ENCODE measurements around the gene ZNF630. TPM values are rescaled to one million over a fixed set of nuclear protein-coding genes. Genes with fewer than 3 reads are reported as not detected.
"Not testable (repeated sequence)": the region's sequence is repeated elsewhere in the genome, so short reads cannot be mapped to it uniquely, and the experiment has no call there.

ZNF630 gene
- polyA plus RNA-seq, 1 experiment: 0.77 TPM

DNA sequence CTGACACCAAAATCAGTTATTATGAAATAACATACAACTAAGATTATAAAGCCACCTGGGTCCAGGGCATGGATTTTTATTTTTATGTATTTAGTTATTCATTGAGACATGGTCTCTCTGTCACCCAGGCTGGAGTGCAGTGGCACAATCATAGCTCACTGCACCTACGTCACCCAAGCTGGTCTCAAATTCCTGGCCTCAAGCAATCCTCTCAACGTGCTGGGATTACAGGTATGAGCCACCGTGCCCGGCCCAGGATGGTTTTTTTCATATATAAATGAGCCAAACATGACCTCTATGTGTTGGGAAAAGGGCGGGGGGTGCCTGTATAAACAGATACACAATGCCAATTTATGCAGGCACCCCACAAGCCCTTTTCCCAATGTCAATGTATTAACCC lies 24.6 kb downstream of the ZNF630 start:
- Histone ChIP-seq H3K9me3 (ENCODE audit: control insufficient read depth, insufficient read depth, low read length) (no peaks in the 10 kb centered on the region), H3K27me3 (ENCODE audit: control insufficient read depth, insufficient read depth, low read length) (no peaks in the 10 kb centered on the region), H3K27ac (ENCODE audit: low read depth, low read length) (no peak overlapping the region), H3K4me3 (ENCODE audit: low read depth, low read length) (no peak overlapping the region)
- POLR2A ChIA-PET: no interaction called here
- no peak for DNase-seq (ENCODE audit: low read depth, low spot score)
- TF ChIP-seq, protein P1, sequence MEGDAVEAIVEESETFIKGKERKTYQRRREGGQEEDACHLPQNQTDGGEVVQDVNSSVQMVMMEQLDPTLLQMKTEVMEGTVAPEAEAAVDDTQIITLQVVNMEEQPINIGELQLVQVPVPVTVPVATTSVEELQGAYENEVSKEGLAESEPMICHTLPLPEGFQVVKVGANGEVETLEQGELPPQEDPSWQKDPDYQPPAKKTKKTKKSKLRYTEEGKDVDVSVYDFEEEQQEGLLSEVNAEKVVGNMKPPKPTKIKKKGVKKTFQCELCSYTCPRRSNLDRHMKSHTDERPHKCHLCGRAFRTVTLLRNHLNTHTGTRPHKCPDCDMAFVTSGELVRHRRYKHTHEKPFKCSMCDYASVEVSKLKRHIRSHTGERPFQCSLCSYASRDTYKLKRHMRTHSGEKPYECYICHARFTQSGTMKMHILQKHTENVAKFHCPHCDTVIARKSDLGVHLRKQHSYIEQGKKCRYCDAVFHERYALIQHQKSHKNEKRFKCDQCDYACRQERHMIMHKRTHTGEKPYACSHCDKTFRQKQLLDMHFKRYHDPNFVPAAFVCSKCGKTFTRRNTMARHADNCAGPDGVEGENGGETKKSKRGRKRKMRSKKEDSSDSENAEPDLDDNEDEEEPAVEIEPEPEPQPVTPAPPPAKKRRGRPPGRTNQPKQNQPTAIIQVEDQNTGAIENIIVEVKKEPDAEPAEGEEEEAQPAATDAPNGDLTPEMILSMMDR (IDR thresholded peaks at IDR 0.05; ENCODE audit: low read depth, low read length): no peak
- CTCF ChIA-PET: no interaction called here

DNA sequence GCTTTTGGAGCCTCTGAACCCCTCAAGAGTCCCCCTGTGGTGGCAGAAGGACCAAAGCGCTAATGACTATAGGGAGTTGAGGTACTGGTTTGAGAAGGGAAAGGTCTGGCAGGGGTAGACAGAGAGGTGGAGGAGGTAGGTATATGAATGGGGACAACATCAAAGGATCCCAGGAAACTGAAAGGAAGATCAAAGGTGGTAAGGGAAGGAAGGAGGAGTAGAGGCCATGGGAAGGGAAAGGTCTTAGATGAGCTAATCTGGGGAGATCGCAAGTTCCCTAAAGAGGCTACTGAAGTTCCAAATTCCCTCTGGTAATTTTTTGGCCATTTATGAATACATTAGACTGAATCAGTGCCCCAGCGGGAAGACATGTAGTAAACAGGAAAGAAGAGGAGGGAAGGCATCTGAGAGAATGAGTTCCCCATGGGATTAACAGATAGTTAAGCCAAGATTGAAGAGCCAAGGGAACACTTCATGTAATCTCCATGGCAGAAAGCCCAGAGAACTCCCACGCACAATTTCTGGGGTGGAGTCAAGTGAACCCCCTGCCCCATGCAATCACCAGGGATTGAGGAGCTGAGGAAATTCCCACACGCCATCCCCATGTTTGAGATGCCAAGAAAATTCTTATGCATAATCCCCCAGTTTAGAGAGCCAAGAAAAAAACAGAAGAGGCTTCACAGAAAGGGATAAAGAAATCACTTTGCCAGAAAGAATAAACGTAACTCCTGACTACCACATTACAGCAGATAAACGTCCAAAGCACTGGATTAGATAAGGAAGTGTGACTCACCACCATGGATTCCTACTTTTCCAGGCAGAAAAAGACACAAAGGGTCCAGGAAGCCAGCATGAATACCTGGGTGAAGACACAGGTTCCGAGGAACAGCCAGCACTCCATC lies 25.8 kb downstream of the ZNF630 start:
- peak overlapping the region; percentile 21 for H3K27ac ChIP-seq (ENCODE audit: low read depth, low read length)
- no peaks in the 10 kb centered on the region for H3K9me3 ChIP-seq (ENCODE audit: control insufficient read depth, insufficient read depth, low read length)
- peak; percentile 6 for DNase-seq (ENCODE audit: low read depth, low spot score)
- CTCF ChIA-PET: no interaction called here
- POLR2A ChIA-PET: no interaction called here
- H3K27me3 ChIP-seq (ENCODE audit: control insufficient read depth, insufficient read depth, low read length): no peaks in the 10 kb centered on the region
- no peak overlapping the region for H3K4me3 ChIP-seq (ENCODE audit: low read depth, low read length)
- TF ChIP-seq, protein P1 (IDR thresholded peaks at IDR 0.05; ENCODE audit: low read depth, low read length): no peak

DNA sequence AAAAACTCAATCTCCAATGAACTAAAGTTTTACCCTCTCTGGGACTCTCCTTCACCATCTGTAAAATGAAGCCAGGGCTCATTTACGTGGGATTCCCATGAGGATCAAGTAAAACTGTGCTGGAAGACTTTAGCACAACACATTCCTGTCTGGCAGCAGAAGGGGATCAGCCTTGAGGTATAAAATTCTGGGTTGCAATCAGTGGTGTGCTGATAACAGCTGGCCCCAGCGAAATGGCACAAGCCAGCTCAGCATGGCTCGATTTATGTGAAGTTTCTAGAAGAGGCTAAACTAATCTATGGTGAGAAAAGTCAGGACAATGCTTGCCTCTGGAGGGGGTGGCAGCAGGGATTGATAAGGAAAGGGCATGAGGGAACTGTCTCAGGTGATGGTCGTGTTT lies 28.4 kb downstream of the ZNF630 start:
- H3K27ac ChIP-seq (ENCODE audit: low read depth, low read length): no peak overlapping the region
- no peak for DNase-seq (ENCODE audit: low read depth, low spot score)
- ChIA-PET CTCF (no interaction called here), POLR2A (no interaction called here)
- no peak overlapping the region for H3K4me3 ChIP-seq (ENCODE audit: low read depth, low read length)
- TF ChIP-seq, protein P1 (IDR thresholded peaks at IDR 0.05; ENCODE audit: low read depth, low read length): no peak
- no peaks in the 10 kb centered on the region for H3K9me3 ChIP-seq (ENCODE audit: control insufficient read depth, insufficient read depth, low read length)
- H3K27me3 ChIP-seq (ENCODE audit: control insufficient read depth, insufficient read depth, low read length): no peaks in the 10 kb centered on the region

DNA sequence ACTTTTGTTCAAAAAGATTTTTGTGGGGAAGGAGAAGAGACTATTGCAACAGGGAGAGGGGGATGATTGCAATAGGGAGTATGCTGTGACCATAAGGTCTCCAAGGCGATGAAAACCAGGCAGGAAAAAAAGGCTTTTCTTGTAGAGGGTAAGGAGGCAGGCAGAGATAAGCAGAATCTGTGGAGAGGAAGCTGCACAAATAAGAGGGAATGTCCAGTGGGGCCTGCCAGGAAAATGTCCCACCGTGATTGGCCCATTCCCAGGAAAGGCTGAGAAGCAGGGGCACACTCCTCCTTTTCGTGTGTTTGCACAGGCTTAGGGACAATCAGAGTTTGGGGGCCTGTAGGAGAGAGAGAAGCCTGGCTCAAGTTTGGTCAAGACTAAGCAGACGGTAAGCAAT lies 35.5 kb downstream of the ZNF630 start:
- POLR2A ChIA-PET: no interaction called here
- TF ChIP-seq, protein P1 (IDR thresholded peaks at IDR 0.05; ENCODE audit: low read depth, low read length): no peak
- Histone ChIP-seq H3K27ac (ENCODE audit: low read depth, low read length) (no peak overlapping the region), H3K27me3 (ENCODE audit: control insufficient read depth, insufficient read depth, low read length) (no peaks in the 10 kb centered on the region), H3K4me3 (ENCODE audit: low read depth, low read length) (no peak overlapping the region), H3K9me3 (ENCODE audit: control insufficient read depth, insufficient read depth, low read length) (no peaks in the 10 kb centered on the region)
- CTCF ChIA-PET: no interaction called here
- DNase-seq (ENCODE audit: low read depth, low spot score): no peak

DNA sequence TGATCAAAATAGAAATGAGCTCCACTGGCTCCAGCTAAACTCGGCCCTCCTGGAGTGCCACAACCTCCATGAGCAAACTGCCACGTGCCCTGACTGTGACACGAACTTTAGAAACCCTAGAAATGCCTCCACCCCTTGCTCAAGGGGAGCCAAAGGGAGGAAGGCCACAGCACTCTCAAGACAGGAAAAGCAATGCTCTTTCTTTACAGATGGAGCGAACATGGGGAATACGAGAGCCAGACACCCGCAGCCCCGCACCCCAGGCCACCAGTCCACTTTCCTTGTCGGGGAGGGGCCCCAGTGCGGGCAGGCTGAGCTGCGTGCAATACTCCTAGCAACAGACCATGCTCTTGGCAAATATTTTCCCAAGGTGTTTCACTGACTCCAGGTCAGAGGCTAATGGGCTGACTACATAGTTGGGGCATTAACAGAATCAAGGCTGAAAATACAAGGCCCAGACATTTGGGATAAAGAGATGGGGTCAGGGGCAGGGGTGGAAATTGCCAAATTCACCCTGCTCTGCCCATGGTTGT lies 40.7 kb downstream of the ZNF630 start:
- POLR2A ChIA-PET; CTCF ChIA-PET; H3K27me3 ChIP-seq (ENCODE audit: control insufficient read depth, insufficient read depth, low read length); DNase-seq (ENCODE audit: low read depth, low spot score); H3K4me3 ChIP-seq (ENCODE audit: low read depth, low read length); H3K27ac ChIP-seq (ENCODE audit: low read depth, low read length); H3K9me3 ChIP-seq (ENCODE audit: control insufficient read depth, insufficient read depth, low read length): not testable (repeated sequence)
